ENCODE data around the gene ZNF174. TPM values are rescaled to one million over a fixed set of nuclear protein-coding genes. Genes with fewer than 3 reads are reported as not detected.

The ZNF174 gene
- total RNA-seq, 2 experiments from 2014 or later: 21.1 to 21.7 TPM

- no peak for TF ChIP-seq EZH2phosphoT487 (IDR thresholded peaks at IDR 0.05; ENCODE audit: borderline replicate concordance, low read depth, low read length)
- no peak for TF ChIP-seq CTCF (conservative IDR thresholded peaks at IDR 0.05; ENCODE audit: low read length)
- intact Hi-C loops (cut with micrococcal nuclease; ENCODE audit: unreplicated experiment): no loop called here
- Histone ChIP-seq H3K9me2 (ENCODE audit: insufficient read depth, low read length) (no peaks in the 10 kb centered on the region), H3K4me1 (ENCODE audit: insufficient read depth, low read length, poor library complexity, severe bottlenecking) (no peaks in the 10 kb centered on the region), H3K27ac (ENCODE audit: low read depth, low read length, poor library complexity, severe bottlenecking) (no peak overlapping the region), H3K9me3 (ENCODE audit: low read length) (no peaks in the 10 kb centered on the region), H3K4me2 (ENCODE audit: low read length) (no peak overlapping the region), H3K4me3 (ENCODE audit: low read depth, low read length, poor library complexity, severe bottlenecking) (no peak overlapping the region), H2AFZ (ENCODE audit: low read length) (no peak overlapping the region), H4K20me1 (ENCODE audit: insufficient read depth, low read length) (no peaks in the 10 kb centered on the region), H3K36me3 (ENCODE audit: insufficient read depth, low read length) (peaks cover 7% of the 10 kb centered on the region; the same call in 1 of the 2 replicates), H3K79me2 (ENCODE audit: insufficient read depth, low read depth, low read length) (no peaks in the 10 kb centered on the region)
- no TSS peak for BruUV-seq (replicated peaks)
- no peak for DNase-seq (ENCODE audit: low spot score)
- ChIA-PET CTCF (ENCODE audit: unreplicated experiment) (no interaction called here), POLR2A (interaction anchor here (1.1 kb wide), 1 partner anchor 27 kb away, joined by 4 read pairs; no protein-coding TSS in a partner anchor)
These were observed 25.3 kb upstream of the ZNF174 start for GRCh38 chr16:3375680-3376079.

- no peak overlapping the region for H2AFZ ChIP-seq (ENCODE audit: low read length)
- ChIA-PET CTCF (ENCODE audit: unreplicated experiment) (no interaction called here), POLR2A (no interaction called here)
- peaks cover 23% of the 10 kb centered on the region for H3K36me3 ChIP-seq (ENCODE audit: insufficient read depth, low read length)
- no peaks in the 10 kb centered on the region for H3K79me2 ChIP-seq (ENCODE audit: insufficient read depth, low read depth, low read length)
- intact Hi-C loops (cut with micrococcal nuclease; ENCODE audit: unreplicated experiment): no loop called here
- H4K20me1 ChIP-seq (ENCODE audit: insufficient read depth, low read length): no peaks in the 10 kb centered on the region
- H3K4me1 ChIP-seq (ENCODE audit: insufficient read depth, low read length, poor library complexity, severe bottlenecking): no peaks in the 10 kb centered on the region
- no peak overlapping the region for H3K4me2 ChIP-seq (ENCODE audit: low read length)
- no TSS peak for BruUV-seq (replicated peaks)
- H3K9me2 ChIP-seq (ENCODE audit: insufficient read depth, low read length): no peaks in the 10 kb centered on the region
- H3K9me3 ChIP-seq (ENCODE audit: low read length): no peaks in the 10 kb centered on the region
- no peak overlapping the region for H3K27ac ChIP-seq (ENCODE audit: low read depth, low read length, poor library complexity, severe bottlenecking)
- TF ChIP-seq CTCF (conservative IDR thresholded peaks at IDR 0.05; ENCODE audit: low read length) (no peak), EZH2phosphoT487 (IDR thresholded peaks at IDR 0.05; ENCODE audit: borderline replicate concordance, low read depth, low read length) (no peak)
- no peak overlapping the region for H3K4me3 ChIP-seq (ENCODE audit: low read depth, low read length, poor library complexity, severe bottlenecking)
- DNase-seq (ENCODE audit: low spot score): no peak
These were observed 23.1 kb upstream of the ZNF174 start for GRCh38 chr16:3377917-3378316.

GRCh38 chr16:3383045-3383448 is 18.0 kb upstream of the ZNF174 start:
- POLR2A ChIA-PET: interaction anchor here (0.7 to 1.0 kb wide), 2 partner anchors 16 to 201 kb away, joined by 4 read pairs; no protein-coding TSS in a partner anchor
- H3K4me3 ChIP-seq (ENCODE audit: low read depth, low read length, poor library complexity, severe bottlenecking): no peak overlapping the region

More at GRCh38 chr16:3383045-3383448, 18.0 kb upstream of the ZNF174 start:
- TF ChIP-seq CTCF (conservative IDR thresholded peaks at IDR 0.05; ENCODE audit: low read length) (no peak), EZH2phosphoT487 (IDR thresholded peaks at IDR 0.05; ENCODE audit: borderline replicate concordance, low read depth, low read length) (no peak)
- no peaks in the 10 kb centered on the region for H3K79me2 ChIP-seq (ENCODE audit: insufficient read depth, low read depth, low read length)
- no peaks in the 10 kb centered on the region for H4K20me1 ChIP-seq (ENCODE audit: insufficient read depth, low read length)
- no TSS peak for BruUV-seq (replicated peaks)
- no peak overlapping the region for H3K27ac ChIP-seq (ENCODE audit: low read depth, low read length, poor library complexity, severe bottlenecking)
- DNase-seq (ENCODE audit: low spot score): no peak
- H3K4me1 ChIP-seq (ENCODE audit: insufficient read depth, low read length, poor library complexity, severe bottlenecking): no peaks in the 10 kb centered on the region
- H2AFZ ChIP-seq (ENCODE audit: low read length): no peak overlapping the region
- H3K4me2 ChIP-seq (ENCODE audit: low read length): no peak overlapping the region
- CTCF ChIA-PET (ENCODE audit: unreplicated experiment): no interaction called here
- intact Hi-C loops (cut with micrococcal nuclease; ENCODE audit: unreplicated experiment): no loop called here
- H3K9me2 ChIP-seq (ENCODE audit: insufficient read depth, low read length): no peaks in the 10 kb centered on the region
- H3K36me3 ChIP-seq (ENCODE audit: insufficient read depth, low read length): peaks cover 61% of the 10 kb centered on the region
- H3K9me3 ChIP-seq (ENCODE audit: low read length): no peaks in the 10 kb centered on the region
